K562 (cell line): ENCODE measurements around the gene SRGN. TPM values are rescaled to one million over a fixed set of nuclear protein-coding genes. Genes with fewer than 3 reads are reported as not detected.
A peak's percentile ranks its signal among the peaks of the same experiment; 100 is the strongest.

Source experiments
- ADNP ChIP-seq: fragments of 200-800 bp; sonication (Bioruptor generic); IDR thresholded peaks from 2 replicates; pipeline ENCODE4 v1.6.1; 2016; ENCODE audit warnings: missing genetic modification characterization, missing compliant biosample characterization
- ATF7 ChIP-seq: fragments of 450-650 bp; IDR thresholded peaks from 2 replicates; pipeline ENCODE4 v1.7.1; 2014; ENCODE audit warnings: mild to moderate bottlenecking, moderate library complexity
- DIDO1 ChIP-seq: fragments of 450-650 bp; IDR thresholded peaks from 2 replicates; pipeline ENCODE4 v1.6.1; 2016; ENCODE audit warnings: low read depth, missing biosample characterization, missing genetic modification characterization
- DNMT1 ChIP-seq: fragments of 450-650 bp; IDR thresholded peaks from 2 replicates; pipeline ENCODE4 v1.6.1; 2016; ENCODE audit warnings: antibody characterized with exemption, mild to moderate bottlenecking
- EP400 ChIP-seq: fragments of 450-650 bp; IDR thresholded peaks from 2 replicates; pipeline ENCODE4 v1.6.1; 2017; ENCODE audit warnings: antibody characterized with exemption, mild to moderate bottlenecking, moderate library complexity
- FOXA3 ChIP-seq, 2 experiments: fragments of 450-650 bp in 1 of 2; sonication (generic) in 1 of 2; formaldehyde crosslinking; IDR thresholded peaks in 1 of 2; conservative IDR thresholded peaks in 1 of 2; 2 replicates each; pipeline versions ENCODE4 v1.4.0 to v1.8.0; 2020 to 2022; ENCODE audit warnings: mild to moderate bottlenecking in 2 of 2, missing genetic modification reagents in 1 of 2
- NBN ChIP-seq: fragments of 450-650 bp; IDR thresholded peaks from 2 replicates; pipeline ENCODE4 v1.6.1; 2016; ENCODE audit warnings: low read depth, mild to moderate bottlenecking
- PML ChIP-seq: IDR thresholded peaks from 2 replicates; pipeline ENCODE4 v1.6.1; 2012; ENCODE audit warnings: low read length, inconsistent platforms
- POLR2A ChIP-seq: fragments of 450-650 bp; conservative IDR thresholded peaks from 2 replicates; pipeline ENCODE4 v1.6.1; 2016
- POLR2AphosphoS5 ChIP-seq: IDR thresholded peaks from 2 replicates; pipeline ENCODE4 v1.6.1; 2011; ENCODE audit warnings: mild to moderate bottlenecking, low read depth, low read length, moderate library complexity; ENCODE audit not compliant: control insufficient read depth, insufficient read depth
- POLR2G ChIP-seq: fragments of 200-400 bp; formaldehyde crosslinking; IDR thresholded peaks from 2 replicates; pipeline ENCODE4 v1.6.1; 2017; ENCODE audit warnings: low read depth, mild to moderate bottlenecking, antibody characterized with exemption, low read length, moderate library complexity
- RUNX1 ChIP-seq: sonication (generic); IDR thresholded peaks from 2 replicates; pipeline ENCODE4 v1.6.1; 2016; ENCODE audit warnings: antibody characterized with exemption, low read depth
- SAP30 ChIP-seq: fragments of 200-600 bp; sonication (generic); IDR thresholded peaks from 2 replicates; pipeline ENCODE4 v1.6.1; 2012; ENCODE audit warnings: borderline replicate concordance, low read depth, mild to moderate bottlenecking, moderate library complexity, low read length, control low read depth, inconsistent platforms; ENCODE audit not compliant: insufficient read depth, poor library complexity, severe bottlenecking
- SMARCB1 ChIP-seq: IDR thresholded peaks from 2 replicates; pipeline ENCODE4 v1.6.1; 2011; ENCODE audit warnings: improper control_type of control experiment, low read depth; ENCODE audit not compliant: insufficient read length
- SMARCC2 ChIP-seq: fragments of 450-650 bp; IDR thresholded peaks from 2 replicates; pipeline ENCODE4 v1.6.1; 2017; ENCODE audit warnings: antibody characterized with exemption, moderate library complexity, mild to moderate bottlenecking, low read depth
- TAF1 ChIP-seq: IDR thresholded peaks from 2 replicates; pipeline ENCODE4 v1.6.1; 2011; ENCODE audit warnings: mild to moderate bottlenecking, low read length, moderate library complexity; ENCODE audit not compliant: insufficient read depth, control insufficient read depth, severe bottlenecking; ENCODE audit errors: extremely low read depth
- TCF3 ChIP-seq: sonication (generic); formaldehyde crosslinking; IDR thresholded peaks from 2 replicates; pipeline ENCODE4 v1.4.0; 2020; ENCODE audit warnings: mild to moderate bottlenecking, missing genetic modification reagents
- YY1 ChIP-seq, 3 experiments: IDR thresholded peaks; 2 replicates each; pipeline ENCODE4 v1.6.1; 2011; ENCODE audit warnings: low read length in 2 of 3, mild to moderate bottlenecking in 2 of 3, moderate library complexity in 2 of 3, borderline replicate concordance in 1 of 3, control low read depth in 1 of 3, low read depth in 1 of 3; ENCODE audit not compliant: insufficient read depth in 3 of 3, insufficient replicate concordance in 2 of 3, control insufficient read depth in 1 of 3, insufficient read length in 1 of 3; ENCODE audit errors: extremely low read depth in 1 of 3
- ZC3H11A ChIP-seq: IDR thresholded peaks from 2 replicates; pipeline ENCODE4 v1.6.1; 2012; ENCODE audit warnings: low read depth, low read length, improper control_type of control experiment
- ZNF354B ChIP-seq: fragments of 250-450 bp; sonication (Bioruptor Pico); IDR thresholded peaks from 2 replicates; pipeline ENCODE4 v1.4.0; 2020
- polyA plus RNA-seq, 8 experiments: library from polyadenylated mRNA; depleted of rRNA in 4 of 8; stranded (reverse) in 5 of 8; unstranded in 3 of 8; fragments of >200 nt; fragmentation: Nextera tagmentation in 2 of 8; fragmentation: Illumina TruSeq in 1 of 8; extraction: Ambion mirVana in 2 of 8; extraction: Trizol in 1 of 8; gene quantifications; 2 replicates each; pipeline versions ENCODE4 v1.2.1 to v1.2.3, GENCODE V29; 2011 to 2014; ENCODE audit warnings: inconsistent platforms in 1 of 8, missing spikeins in 1 of 8
- total RNA-seq, 7 experiments: library from RNA; depleted of rRNA in 6 of 7; stranded (reverse); fragments of >200 nt in 6 of 7; fragmentation: Illumina TruSeq in 2 of 7; extraction: Trizol in 2 of 7; gene quantifications; 2 replicates each; pipeline versions ENCODE4 v1.2.1 to v1.2.3, GENCODE V29; 2011 to 2021; ENCODE audit warnings: low replicate concordance in 1 of 7
- TF ChIP-seq, protein P1 (sequence below), 2 experiments: fragments of 450-650 bp; IDR thresholded peaks; 2 replicates each; pipeline ENCODE4 v1.6.1; 2016

SRGN gene
- total and polyA plus RNA-seq, 9 of the 15 experiments (the other 6 are each of a cell fraction or from before 2014, with no cell fraction given): 136 to 304 (median 180) TPM

DNA sequence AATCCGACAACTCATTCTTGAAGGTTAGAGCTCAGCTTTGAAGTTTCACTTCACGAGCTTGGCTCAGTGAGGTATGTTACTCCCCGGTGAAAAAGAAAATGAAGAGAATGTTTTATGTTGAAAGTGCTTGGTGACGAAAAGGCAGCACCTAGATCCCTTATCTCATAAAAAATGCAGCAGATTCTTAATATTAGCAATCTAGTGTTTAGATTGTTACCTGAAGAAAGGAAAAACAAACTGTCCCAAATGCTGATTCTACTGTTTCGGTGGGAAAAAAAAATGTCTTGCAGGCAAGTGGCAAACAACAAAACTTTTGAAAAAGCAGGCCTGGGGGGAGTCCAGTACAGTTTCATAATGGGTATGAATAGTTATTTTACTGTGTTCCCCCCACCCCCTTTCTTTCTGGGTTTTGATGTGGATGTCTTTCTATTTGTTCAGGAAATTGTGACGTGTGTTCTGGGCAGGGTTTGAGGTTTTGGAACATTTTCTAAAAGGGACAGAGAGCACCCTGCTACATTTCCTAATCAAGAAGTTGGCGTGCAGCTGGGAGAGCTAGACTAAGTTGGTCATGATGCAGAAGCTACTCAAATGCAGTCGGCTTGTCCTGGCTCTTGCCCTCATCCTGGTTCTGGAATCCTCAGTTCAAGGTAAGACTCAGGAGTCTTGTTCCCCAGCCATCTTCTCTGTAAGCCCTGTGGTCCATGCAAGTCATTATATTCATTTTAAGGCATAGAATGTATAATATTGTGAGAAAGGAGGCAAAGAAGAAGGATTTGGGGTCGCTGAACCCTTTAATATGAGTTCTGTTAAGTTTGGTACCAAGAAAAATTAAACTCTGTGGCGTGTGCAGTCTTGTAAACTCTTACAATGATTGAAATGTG lies at the start of gene SRGN (continued):
- peak; percentile 96 for TF ChIP-seq POLR2AphosphoS5
- 0 out of 2 replicates have a peak, but pooled peaks have one; percentile 17 for TF ChIP-seq ADNP (tag)
- 0 out of 2 replicates have a peak, but pooled peaks have one; percentile 22 for TF ChIP-seq DIDO1 (tag)
- TF ChIP-seq POLR2G: peak; percentile 60
- TF ChIP-seq ZC3H11A: no peak
- TF ChIP-seq, protein P1, sequence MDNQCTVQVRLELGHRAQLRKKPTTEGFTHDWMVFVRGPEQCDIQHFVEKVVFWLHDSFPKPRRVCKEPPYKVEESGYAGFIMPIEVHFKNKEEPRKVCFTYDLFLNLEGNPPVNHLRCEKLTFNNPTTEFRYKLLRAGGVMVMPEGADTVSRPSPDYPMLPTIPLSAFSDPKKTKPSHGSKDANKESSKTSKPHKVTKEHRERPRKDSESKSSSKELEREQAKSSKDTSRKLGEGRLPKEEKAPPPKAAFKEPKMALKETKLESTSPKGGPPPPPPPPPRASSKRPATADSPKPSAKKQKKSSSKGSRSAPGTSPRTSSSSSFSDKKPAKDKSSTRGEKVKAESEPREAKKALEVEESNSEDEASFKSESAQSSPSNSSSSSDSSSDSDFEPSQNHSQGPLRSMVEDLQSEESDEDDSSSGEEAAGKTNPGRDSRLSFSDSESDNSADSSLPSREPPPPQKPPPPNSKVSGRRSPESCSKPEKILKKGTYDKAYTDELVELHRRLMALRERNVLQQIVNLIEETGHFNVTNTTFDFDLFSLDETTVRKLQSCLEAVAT (IDR thresholded peaks at IDR 0.05): peak in 1 of 2 experiments; percentile 55
- peak; percentile 89 for TF ChIP-seq PML
- peak; percentile 49; the same call in 1 of the 2 replicates for TF ChIP-seq ZNF354B
- TF ChIP-seq SMARCC2: peak; percentile 21; the same call in 1 of the 2 replicates
- peak; percentile 96 for TF ChIP-seq POLR2A
- TF ChIP-seq TCF3 (CRISPR knock-in tag): no peak
- TF ChIP-seq YY1 (IDR thresholded peaks at IDR 0.05; ENCODE audit: borderline replicate concordance in 1 of 3, control insufficient read depth in 1 of 3, extremely low read depth in 1 of 3, insufficient read depth in 3 of 3, insufficient read length in 1 of 3, insufficient replicate concordance in 2 of 3, low read depth in 1 of 3, low read length in 2 of 3): peak in 2 of 3 experiments; percentile 41 to 81
- peak; percentile 54; the same call in 1 of the 2 replicates for TF ChIP-seq NBN
- no peak for TF ChIP-seq SMARCB1
- no peak for TF ChIP-seq RUNX1
- no peak for TF ChIP-seq FOXA3 (CRISPR knock-in tag; conservative IDR thresholded peaks at IDR 0.05 in 1 of 2, IDR thresholded peaks at IDR 0.05 in 1 of 2)
- TF ChIP-seq SAP30: peak; percentile 52
- peak; percentile 58; the same call in 1 of the 2 replicates for TF ChIP-seq EP400
- TF ChIP-seq ATF7: 0 out of 2 replicates have a peak, but pooled peaks have one; percentile 61
- TF ChIP-seq TAF1: peak; percentile 93
- TF ChIP-seq DNMT1: no peak
